Renal cortex interstitium (tissue), 11 donors: ENCODE data around the gene ENPP7. TPM values are rescaled to one million over a fixed set of nuclear protein-coding genes. Genes with fewer than 3 reads are reported as not detected.
A peak's percentile ranks its signal among the peaks of the same experiment; 100 is the strongest.
"Not testable (repeated sequence)": the region's sequence is repeated elsewhere in the genome, so short reads cannot be mapped to it uniquely, and the experiment has no call there.

Experiments
- DNase-seq, 11 donors: peaks; one replicate each; pipeline ENCODE4 v3.0.0-alpha.2; 2013; ENCODE audit warnings: low read depth in 9 of 11, low spot score in 4 of 11; ENCODE audit errors: extremely low read depth in 1 of 11
- polyA plus RNA-seq, 3 donors: library from polyadenylated mRNA; unstranded; fragments of 120-200 nt; gene quantifications; one replicate each; pipeline ENCODE4 v1.2.1, GENCODE V29; 2013; ENCODE audit not compliant: insufficient read length in 3 of 3

ENPP7 gene
- polyA plus RNA-seq, 3 donors = 3.5 to 5.2 (median 5.1) TPM

- DNase-seq = no peak
Observed at GRCh38 chr17:79742951-79743476, 12.3 kb downstream of the ENPP7 start.

DNA sequence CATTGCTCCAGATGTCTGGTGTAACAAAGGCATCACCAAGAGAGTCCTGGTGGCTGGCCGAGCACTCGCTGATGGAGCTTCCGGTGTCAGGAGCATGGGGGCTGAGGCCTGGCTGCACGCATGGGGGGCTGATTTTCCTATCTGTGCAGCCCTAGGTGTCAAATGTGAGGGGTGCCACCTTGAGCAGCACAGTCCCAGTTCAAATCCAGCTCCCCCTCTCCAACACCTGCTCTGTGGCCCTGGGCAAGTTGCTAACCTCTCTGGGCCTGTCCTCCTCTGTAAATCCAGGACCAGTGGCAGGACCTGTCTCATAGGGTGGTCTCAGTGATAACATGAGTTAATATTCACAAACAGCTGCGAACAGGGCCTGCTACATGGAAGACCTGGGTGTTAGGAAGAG is 12.9 kb downstream of the ENPP7 start:
- DNase-seq = no peak

DNA sequence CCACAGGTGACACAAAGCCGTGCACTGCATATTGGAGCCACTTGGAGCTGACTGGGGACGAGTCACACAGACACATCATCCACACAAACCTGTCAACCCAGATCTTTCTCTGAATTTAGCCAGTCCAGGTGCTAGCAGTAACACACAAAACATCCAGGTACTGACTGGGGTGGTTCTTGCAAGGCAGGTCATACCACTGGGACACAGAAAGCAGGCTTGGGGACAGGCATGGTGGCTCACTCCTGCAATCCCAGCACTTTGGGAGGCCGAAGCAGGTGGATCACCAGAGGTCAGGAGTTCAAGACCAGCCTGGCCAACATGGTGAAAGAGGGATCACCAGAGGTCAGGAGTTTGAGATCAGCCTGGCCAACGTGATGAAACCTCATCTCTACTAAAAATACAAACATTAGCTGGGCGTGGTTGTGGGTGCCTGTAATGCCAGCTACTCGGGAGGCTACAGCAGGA is 14.9 kb downstream of the ENPP7 start:
- DNase-seq = no peak

- DNase-seq = no peak
Observed at GRCh38 chr17:79746889-79747507, 16.3 kb downstream of the ENPP7 start.

DNA sequence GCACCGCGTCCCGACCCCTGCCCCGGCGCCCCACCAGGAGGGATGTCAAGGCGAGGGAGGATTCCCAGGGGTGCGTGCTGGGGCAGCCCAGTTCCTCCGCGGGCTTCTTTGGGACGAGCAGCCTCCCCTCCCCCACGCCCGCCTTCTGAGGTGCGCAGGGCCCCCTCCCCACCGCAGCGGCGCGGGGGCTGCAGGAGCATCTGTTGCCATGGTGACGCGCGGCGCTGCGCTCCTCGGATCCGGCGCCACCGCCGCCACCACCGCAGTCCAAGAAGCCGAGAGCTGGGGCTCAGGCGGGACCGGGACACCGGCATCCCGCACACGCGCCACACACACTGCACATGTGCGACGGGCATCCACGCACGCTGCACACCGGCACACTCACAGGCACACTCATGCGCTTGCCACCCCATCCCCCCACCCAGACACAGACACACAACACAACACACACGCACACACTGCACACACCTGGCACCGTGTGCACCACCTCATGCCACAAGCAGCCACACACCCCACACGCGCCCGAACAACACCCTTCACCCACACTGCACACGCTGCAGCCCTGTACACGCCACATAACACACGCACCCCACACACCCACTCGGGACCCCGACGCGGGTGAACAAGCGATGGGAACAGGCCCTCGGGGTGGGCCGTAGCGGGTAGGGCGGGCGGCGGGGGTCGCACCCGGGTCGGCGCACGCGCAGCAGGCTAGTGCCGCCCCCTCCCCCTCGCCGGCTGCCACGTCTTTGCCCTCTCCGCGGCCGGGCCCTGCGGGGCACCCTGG is 17.0 kb downstream of the ENPP7 start:
- DNase-seq = peak in 1 of 11 donors; percentile 28

GRCh38 chr17:79748295-79749099 is 17.8 kb downstream of the ENPP7 start:
- DNase-seq = no peak

DNA sequence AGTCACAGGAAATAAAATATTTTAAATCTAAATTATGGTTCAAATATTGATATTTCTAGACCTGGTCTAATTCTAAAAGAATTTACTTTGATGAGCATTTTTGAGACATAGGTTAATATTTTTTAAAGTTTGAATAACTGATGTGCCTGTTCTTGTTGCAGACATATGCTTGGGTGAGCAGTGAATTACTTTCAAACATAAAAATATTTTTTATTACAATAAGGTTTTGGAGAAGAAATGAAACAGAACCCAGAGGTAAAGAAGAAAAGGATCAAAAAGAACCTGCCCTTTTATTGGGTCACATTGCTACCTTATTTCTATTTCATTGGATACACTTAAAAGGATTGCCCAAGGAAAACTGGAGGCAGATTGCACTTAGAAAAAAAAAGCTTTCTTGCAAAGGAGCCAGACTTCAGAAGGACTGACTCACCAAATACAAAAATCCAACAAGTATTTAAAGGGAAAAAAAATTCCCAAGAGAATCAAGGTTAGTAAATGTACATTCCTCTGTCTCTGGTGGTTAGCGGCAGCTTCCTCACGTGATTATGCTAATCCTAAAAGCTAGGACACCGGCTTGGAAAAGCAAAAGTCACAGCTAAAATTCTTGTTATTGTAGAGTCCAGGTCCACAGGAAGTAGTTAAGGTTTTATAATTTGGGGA is 18.5 kb downstream of the ENPP7 start:
- DNase-seq = no peak

DNA sequence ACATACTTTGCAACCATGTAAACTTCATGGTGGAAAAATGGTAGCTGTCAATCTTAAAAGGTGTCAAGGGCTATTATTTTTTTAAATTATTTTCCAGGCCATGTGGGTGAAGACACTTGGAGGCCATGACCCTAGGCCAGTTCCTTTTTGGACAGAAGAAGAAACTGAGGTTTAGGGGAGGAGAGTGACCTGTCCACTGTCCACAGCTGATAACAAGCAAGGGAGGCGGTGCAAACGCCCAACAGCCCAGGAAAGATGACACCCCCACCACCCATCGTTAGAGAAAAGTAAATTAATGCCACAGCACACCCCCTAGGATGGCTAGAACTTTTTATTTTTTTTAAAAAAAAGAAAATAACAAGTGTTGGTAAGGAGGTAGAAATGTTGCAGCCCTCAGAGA is 19.2 kb downstream of the ENPP7 start:
- no peak for DNase-seq

- DNase-seq = no peak
Observed at GRCh38 chr17:79750650-79751545, 20.2 kb downstream of the ENPP7 start.

DNA sequence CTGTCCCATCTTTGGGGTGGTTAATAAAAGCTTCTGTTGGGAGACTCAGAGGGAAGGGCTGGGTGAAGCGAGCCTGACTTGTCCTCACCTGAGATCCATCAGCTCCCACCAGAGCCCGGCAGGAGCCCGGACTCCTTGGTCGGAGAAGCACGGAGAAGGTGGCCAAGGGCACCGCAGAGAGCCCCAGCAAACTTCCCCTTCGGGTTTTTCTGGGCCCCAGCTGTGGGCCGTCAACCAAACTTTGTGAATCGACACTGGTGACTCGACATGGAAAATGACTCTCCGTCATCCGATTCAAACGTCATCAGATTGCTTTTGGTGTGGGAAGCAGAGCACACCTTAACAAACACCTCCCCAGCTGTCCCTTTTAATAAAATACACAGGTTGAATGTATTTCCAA is 21.4 kb downstream of the ENPP7 start:
- DNase-seq = no peak

- DNase-seq = no peak
Observed at GRCh38 chr17:79754370-79754769, 23.6 kb downstream of the ENPP7 start.

DNA sequence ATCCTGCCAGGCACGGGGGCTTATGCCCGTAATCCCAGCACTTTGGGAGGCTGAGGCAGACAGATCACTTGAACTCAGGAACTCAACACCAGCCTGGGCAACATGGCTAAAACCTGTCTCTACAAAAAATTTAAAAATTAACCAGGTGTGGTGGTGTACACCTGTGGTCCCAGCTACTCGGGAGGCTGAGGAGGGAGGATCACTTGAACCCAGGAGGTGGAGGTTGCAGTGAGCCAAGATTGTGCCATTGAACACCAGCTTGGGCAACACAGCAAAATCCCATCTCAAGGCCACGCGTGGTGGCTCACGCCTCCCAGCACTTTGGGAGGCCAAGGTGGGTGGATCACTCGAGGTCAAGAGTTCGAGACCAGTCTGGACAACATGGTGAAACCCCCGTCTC is 24.2 kb downstream of the ENPP7 start:
- DNase-seq = not testable (repeated sequence)

- DNase-seq = no peak
Observed at GRCh38 chr17:79755591-79755990, 24.8 kb downstream of the ENPP7 start.

DNA sequence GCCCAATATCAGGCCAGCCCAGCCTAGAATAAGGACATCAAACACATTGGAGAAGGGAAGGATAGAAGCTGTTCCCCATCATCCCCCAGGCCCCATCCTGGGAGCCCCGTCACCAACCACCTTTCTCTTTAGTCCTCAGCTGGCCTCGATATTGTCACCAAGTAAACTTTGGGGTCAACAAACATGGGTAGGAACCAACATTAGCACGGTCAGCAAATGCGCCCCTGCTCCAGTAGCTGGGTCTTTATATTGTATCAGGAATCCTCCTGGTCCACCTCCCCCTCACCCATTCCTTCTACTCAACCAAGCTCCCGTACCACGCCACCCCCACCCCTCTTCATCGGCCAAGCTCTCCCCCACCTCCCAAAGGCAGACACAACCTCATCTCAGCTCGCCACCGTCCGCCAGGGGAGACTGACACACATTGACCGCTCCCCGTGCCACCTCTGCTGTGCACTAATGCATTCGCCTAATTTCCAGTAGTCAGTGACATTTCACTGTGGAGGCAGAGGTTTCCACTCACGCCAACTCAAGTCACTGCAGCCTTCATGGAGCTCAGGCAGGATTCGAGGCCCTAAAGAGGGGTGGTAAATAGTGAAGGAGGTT is 26.5 kb downstream of the ENPP7 start:
- no peak for DNase-seq

DNA sequence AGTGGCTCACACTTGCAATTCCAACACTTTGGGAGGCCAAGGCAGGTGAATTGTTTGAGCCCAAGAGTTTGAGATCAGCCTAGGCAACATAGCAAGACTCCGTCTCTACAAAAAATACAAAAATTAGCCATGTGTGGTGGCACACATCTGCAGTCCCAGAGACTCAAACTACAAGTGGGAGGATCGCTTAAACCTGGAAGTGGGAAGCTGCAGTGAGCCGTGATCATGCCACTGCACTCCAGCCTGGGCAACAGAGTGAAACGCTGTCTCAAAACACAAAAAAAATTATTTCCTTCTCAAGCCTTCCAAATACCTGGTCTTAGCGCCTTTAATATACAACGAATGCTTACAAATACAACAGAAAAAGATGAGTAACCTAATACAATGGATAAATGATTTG is 27.5 kb downstream of the ENPP7 start:
- DNase-seq = no peak

GRCh38 chr17:79760197-79760906 is 29.6 kb downstream of the ENPP7 start:
- DNase-seq = no peak

- no peak for DNase-seq
Observed at GRCh38 chr17:79761894-79762589, 31.3 kb downstream of the ENPP7 start.
